Measurements from ENCODE around the gene PDCL3. TPM values are rescaled to one million over a fixed set of nuclear protein-coding genes. Genes with fewer than 3 reads are reported as not detected.
A peak's percentile ranks its signal among the peaks of the same experiment; 100 is the strongest.

Gene PDCL3
- total RNA-seq, 2 donors from 2014 or later: 40.3 to 46.1 TPM

DNA sequence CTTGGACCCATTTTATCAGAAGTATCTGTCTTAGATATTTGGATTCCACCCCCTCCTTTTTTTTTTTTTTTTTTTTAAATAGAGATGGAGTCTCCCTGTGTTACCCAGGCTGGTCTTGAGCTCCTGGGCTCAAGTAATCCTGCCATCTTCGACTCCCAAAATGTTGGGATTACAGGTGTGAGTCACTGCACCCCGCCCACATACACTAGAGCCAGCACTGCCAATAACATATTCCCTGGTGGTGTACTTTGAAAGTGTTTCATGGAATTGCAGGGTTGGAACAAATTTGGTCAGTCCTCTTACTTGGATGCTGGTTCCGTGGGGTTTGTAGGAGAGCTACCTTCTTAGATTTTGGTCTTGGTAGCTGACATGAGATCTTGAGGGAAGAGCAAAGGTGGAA is 15.0 kb downstream of the PDCL3 start:
- 90 to 92% methylated on average over 2 of the region's 3 CpGs for WGBS, 2 experiments (ENCODE audit: insufficient coverage in 1 of 2, insufficient read length in 1 of 2)
- H3K9me3 Mint-ChIP-seq: no peaks in the 10 kb centered on the region
- Histone ChIP-seq H3K27ac (ENCODE audit: low read depth, low read length) (no peak overlapping the region), H3K27me3 (ENCODE audit: control insufficient read depth, insufficient read depth, low read length, poor library complexity, severe bottlenecking) (no peaks in the 10 kb centered on the region), H3K4me3 (ENCODE audit: low read length) (no peak overlapping the region), H3K36me3 (ENCODE audit: control insufficient read depth, insufficient read depth, low read length) (peaks cover 38% of the 10 kb centered on the region), H3K4me1 (ENCODE audit: control insufficient read depth, insufficient read depth, low read length) (no peaks in the 10 kb centered on the region), H3K9ac (ENCODE audit: extremely low read depth, low read length, poor library complexity, severe bottlenecking) (no peak overlapping the region), H3K9me3 (ENCODE audit: control insufficient read depth, low read length) (no peaks in the 10 kb centered on the region)
- no peaks in the 10 kb centered on the region for H3K27me3 Mint-ChIP-seq (ENCODE audit: insufficient read depth)
- H3K4me3 Mint-ChIP-seq: no peak overlapping the region
- TF ChIP-seq, protein P1, sequence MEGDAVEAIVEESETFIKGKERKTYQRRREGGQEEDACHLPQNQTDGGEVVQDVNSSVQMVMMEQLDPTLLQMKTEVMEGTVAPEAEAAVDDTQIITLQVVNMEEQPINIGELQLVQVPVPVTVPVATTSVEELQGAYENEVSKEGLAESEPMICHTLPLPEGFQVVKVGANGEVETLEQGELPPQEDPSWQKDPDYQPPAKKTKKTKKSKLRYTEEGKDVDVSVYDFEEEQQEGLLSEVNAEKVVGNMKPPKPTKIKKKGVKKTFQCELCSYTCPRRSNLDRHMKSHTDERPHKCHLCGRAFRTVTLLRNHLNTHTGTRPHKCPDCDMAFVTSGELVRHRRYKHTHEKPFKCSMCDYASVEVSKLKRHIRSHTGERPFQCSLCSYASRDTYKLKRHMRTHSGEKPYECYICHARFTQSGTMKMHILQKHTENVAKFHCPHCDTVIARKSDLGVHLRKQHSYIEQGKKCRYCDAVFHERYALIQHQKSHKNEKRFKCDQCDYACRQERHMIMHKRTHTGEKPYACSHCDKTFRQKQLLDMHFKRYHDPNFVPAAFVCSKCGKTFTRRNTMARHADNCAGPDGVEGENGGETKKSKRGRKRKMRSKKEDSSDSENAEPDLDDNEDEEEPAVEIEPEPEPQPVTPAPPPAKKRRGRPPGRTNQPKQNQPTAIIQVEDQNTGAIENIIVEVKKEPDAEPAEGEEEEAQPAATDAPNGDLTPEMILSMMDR (conservative IDR thresholded peaks at IDR 0.05): no peak
- H3K36me3 Mint-ChIP-seq (ENCODE audit: low read depth): peaks cover 41% of the 10 kb centered on the region
- peak overlapping the region; percentile 48 for H3K27ac Mint-ChIP-seq
- peaks cover 9% of the 10 kb centered on the region for H3K4me1 Mint-ChIP-seq
- DNase-seq: no peak

DNA sequence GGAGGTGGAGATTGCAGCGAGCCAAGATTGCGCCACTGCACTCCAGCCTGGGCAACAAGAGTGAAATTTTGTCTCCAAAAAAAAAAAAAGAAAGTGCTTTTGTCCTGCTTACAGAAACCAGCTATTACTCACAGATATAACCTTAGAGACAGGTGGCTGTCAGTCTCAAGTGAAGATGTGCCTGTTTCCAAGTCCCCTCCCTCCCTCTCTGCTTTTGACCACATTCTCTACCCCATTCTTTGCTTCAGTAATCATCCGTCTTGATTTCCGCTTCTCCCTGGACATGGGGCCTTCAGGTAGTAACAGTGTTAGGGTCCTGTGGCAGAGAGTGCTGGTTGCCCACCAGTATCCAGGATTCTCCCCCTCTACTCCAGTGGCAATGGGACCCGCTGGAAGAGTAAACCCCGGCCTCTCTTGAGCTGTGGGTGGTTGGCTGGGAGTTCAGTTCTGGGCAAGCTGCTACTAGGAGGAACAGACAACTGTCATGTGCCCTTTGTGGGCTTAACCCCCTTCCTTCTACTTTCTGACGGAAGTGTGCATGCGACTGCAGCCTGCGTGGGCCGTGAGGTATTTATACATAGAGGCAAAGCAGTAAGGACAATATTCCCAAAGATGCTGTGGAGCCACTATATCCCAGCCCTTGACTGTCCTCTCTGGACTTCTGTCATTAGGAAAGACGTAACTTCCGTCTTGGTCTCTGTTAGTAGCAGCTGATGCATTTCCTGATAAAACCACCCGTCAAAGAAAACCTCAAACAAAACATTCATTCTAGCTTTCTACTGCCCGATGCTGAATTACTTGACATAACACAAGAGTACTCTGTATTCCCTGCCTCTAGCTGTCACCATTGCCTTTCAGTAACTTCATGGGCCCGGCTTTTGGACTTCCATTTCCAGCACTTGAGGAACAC is 17.8 kb downstream of the PDCL3 start:
- Histone ChIP-seq H3K9me3 (ENCODE audit: control insufficient read depth, low read length) (no peaks in the 10 kb centered on the region), H3K27me3 (ENCODE audit: control insufficient read depth, insufficient read depth, low read length, poor library complexity, severe bottlenecking) (no peaks in the 10 kb centered on the region), H3K4me1 (ENCODE audit: control insufficient read depth, insufficient read depth, low read length) (no peaks in the 10 kb centered on the region), H3K4me3 (ENCODE audit: low read length) (no peak overlapping the region), H3K9ac (ENCODE audit: extremely low read depth, low read length, poor library complexity, severe bottlenecking) (no peak overlapping the region), H3K36me3 (ENCODE audit: control insufficient read depth, insufficient read depth, low read length) (peaks cover 13% of the 10 kb centered on the region), H3K27ac (ENCODE audit: low read depth, low read length) (no peak overlapping the region)
- Mint-ChIP-seq H3K4me3 (no peak overlapping the region), H3K9me3 (no peaks in the 10 kb centered on the region), H3K27me3 (ENCODE audit: insufficient read depth) (no peaks in the 10 kb centered on the region), H3K4me1 (peaks cover 9% of the 10 kb centered on the region), H3K36me3 (ENCODE audit: low read depth) (peaks cover 20% of the 10 kb centered on the region), H3K27ac (no peak overlapping the region)
- TF ChIP-seq, protein P1 (conservative IDR thresholded peaks at IDR 0.05): no peak
- 92 to 99% methylated on average over 10 to 15 of the region's 15 CpGs for WGBS, 2 experiments (ENCODE audit: insufficient coverage in 1 of 2, insufficient read length in 1 of 2)
- DNase-seq: no peak

DNA sequence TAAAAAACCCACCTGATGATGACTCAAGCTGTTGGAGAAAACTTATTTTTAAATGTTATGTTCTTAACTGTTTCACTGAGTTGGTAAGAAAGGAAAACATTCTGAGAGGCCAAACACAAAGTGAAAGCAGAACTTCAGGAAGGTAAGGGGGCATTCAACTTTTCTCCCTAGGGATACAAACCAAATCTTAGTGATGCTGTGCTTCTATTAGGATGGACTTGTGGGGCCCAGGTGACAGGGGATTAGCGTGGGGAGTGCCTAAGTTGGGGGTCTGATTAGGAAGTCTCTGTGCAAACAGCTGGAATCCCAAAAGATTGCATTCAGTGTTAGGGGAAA is 18.5 kb downstream of the PDCL3 start:
- peaks cover 9% of the 10 kb centered on the region for H3K4me1 Mint-ChIP-seq
- 94 to 100% methylated on average over 1 of the region's 1 CpG for WGBS, 2 experiments (ENCODE audit: insufficient coverage in 1 of 2, insufficient read length in 1 of 2)
- H3K4me1 ChIP-seq (ENCODE audit: control insufficient read depth, insufficient read depth, low read length): no peaks in the 10 kb centered on the region
- no peaks in the 10 kb centered on the region for H3K9me3 Mint-ChIP-seq
- H3K27ac ChIP-seq (ENCODE audit: low read depth, low read length): no peak overlapping the region
- H3K27me3 ChIP-seq (ENCODE audit: control insufficient read depth, insufficient read depth, low read length, poor library complexity, severe bottlenecking): no peaks in the 10 kb centered on the region
- no peaks in the 10 kb centered on the region for H3K9me3 ChIP-seq (ENCODE audit: control insufficient read depth, low read length)
- H3K9ac ChIP-seq (ENCODE audit: extremely low read depth, low read length, poor library complexity, severe bottlenecking): no peak overlapping the region
- H3K4me3 ChIP-seq (ENCODE audit: low read length): no peak overlapping the region
- H3K27ac Mint-ChIP-seq: no peak overlapping the region
- no peaks in the 10 kb centered on the region for H3K27me3 Mint-ChIP-seq (ENCODE audit: insufficient read depth)
- peaks cover 16% of the 10 kb centered on the region for H3K36me3 Mint-ChIP-seq (ENCODE audit: low read depth)
- peaks cover 8% of the 10 kb centered on the region for H3K36me3 ChIP-seq (ENCODE audit: control insufficient read depth, insufficient read depth, low read length)
- no peak overlapping the region for H3K4me3 Mint-ChIP-seq
- DNase-seq: no peak
- TF ChIP-seq, protein P1 (conservative IDR thresholded peaks at IDR 0.05): no peak

Measured in endodermal cell (in vitro differentiated cells).